ENCODE data around the gene GMPS.
A peak's percentile ranks its signal among the peaks of the same experiment; 100 is the strongest.
"Not testable (repeated sequence)": the region's sequence is repeated elsewhere in the genome, so short reads cannot be mapped to it uniquely, and the experiment has no call there.

Gene GMPS

DNA sequence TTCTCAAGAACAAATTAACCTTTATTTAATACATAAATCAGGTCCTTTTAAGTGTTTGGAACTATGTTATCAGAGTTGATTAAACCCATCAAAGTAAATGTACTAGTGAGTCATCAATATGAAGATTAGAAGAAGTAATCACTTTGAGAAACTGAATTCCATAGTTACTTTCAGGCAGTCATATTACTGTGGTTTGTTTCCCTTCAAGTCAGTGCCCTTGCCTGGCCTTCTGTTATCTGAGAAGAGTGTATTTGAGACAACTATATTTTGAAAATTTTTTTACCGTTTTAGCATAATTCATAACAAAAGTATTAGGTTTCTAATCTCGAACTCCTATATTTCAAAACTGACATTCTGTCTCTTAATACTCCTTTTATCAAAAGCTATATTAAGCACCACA, 73.6 kb downstream of the GMPS start:
- DNase-seq = no peak

DNA sequence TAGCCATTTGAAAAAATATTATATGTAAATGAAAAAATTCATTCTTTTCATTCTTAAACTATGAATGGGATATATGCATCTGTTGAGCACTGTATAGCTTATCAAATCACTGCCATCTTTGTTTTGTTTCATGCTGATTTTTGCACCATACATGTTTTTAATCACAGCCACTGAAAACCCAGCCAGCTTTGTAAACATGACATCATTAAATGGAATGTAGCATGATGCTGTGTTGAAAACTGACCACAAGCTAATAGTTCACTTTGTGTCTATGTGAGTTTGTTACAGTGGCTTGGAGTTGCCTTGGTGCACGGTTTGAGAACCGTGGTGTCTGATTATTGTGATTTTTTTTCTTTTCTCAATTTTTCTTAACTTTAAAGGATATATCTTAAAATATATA, 75.7 kb downstream of the GMPS start:
- DNase-seq = no peak

DNA sequence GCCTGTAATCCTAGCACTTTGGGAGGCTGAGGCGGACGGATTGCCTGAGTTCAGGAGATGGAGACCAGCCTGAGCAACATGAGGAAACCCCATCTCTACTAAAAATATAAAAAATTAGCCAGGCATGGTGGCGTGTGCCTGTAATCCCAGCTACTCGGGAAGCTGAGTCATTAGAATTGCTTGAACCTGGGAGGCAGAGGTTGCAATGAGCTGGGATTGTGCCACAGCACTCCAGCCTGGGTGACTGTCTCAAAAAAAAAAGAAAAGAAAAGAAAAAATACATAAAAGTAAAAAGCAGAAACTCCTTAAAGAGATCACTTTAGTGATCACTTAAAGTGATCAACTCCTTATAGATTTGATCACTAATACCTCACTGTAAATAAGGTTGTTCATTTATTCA, 78.0 kb downstream of the GMPS start:
- DNase-seq = no peak

DNA sequence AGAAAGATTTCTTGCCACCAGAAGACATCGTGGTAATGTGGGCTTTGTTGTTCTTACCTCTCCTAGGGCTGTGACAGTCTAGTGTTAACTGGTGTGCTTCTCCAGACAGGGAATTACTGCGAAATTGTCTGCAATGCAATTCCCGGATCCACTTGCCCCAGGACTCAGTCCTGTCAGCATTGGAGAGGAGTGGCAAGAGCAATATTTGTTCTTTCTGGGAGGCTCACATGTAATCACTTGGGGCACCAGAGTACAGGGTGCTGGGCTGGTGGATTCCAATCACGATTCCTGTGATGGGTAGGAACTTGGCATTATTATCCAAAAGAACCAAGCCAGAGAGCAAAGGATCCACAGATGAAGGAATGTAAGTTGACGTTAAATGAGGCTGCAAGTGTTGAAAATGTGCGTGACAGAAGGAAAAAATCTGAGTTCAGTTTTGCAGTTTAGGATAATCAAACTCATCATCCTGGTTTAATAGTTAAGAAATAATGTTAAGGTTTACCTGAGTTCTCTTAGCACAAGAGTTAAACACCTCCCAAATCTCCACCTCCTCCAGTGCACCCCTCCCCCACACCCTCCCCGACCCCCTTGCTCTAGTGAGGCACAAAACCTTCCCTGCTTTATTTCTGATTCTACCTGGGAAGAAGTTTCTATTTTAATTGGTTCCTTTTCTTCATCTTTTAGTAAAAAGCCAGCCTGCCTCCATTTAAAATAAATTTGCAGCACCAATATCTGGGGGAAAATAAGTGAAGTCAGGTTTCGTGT, 79.2 kb downstream of the GMPS start:
- DNase-seq = no peak

- no peak for DNase-seq
Measured at GRCh38 chr3:155956508-155957411, 86.3 kb downstream of the GMPS start.

- DNase-seq = no peak
Measured at GRCh38 chr3:155957412-155957880, 87.0 kb downstream of the GMPS start.

DNA sequence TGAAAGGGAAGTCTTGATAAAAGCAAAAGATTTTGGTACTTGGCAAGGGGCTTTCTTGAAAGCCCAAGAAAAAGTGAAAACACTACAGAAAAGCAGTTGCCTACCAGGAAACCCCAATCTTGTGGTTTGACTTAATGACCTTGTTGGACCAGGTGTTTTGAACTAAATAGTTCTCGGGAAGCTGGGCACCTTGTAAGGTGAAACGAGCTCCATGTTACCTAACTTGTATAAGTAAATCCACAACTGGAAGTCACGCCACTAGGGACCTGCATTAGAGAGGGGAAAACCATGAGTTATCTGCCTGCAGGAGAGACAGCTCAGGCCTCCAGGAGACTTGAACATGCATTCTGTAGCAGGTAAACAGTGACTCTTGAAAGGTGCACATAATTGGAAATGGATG, 88.2 kb downstream of the GMPS start:
- DNase-seq = no peak

- peak; percentile 24 for DNase-seq
Measured at GRCh38 chr3:155960060-155960459, 89.6 kb downstream of the GMPS start.

GRCh38 chr3:155961044-155961443, 90.6 kb downstream of the GMPS start:
- DNase-seq = not testable (repeated sequence)

DNA sequence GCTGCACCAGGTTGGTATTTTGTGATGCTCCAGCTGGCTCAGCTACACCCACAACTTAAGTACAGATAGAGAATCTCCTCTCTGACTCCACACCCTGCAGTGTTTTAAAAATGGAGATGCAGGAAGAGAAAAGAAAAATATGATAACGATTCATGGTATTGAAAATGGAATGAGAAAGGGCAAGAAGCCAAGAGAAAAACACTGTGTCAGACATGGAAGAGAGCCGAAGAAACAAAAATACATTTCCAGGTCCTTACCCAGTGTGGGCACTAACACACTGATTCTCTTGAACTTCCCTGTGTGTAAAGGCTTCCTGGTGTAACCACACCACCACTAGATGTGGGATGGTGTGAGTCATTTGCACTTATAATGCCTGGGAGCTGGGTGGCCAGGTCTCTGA, 93.1 kb downstream of the GMPS start:
- DNase-seq = no peak

- no peak for DNase-seq
Measured at GRCh38 chr3:155970398-155970797, 99.9 kb downstream of the GMPS start.

DNA sequence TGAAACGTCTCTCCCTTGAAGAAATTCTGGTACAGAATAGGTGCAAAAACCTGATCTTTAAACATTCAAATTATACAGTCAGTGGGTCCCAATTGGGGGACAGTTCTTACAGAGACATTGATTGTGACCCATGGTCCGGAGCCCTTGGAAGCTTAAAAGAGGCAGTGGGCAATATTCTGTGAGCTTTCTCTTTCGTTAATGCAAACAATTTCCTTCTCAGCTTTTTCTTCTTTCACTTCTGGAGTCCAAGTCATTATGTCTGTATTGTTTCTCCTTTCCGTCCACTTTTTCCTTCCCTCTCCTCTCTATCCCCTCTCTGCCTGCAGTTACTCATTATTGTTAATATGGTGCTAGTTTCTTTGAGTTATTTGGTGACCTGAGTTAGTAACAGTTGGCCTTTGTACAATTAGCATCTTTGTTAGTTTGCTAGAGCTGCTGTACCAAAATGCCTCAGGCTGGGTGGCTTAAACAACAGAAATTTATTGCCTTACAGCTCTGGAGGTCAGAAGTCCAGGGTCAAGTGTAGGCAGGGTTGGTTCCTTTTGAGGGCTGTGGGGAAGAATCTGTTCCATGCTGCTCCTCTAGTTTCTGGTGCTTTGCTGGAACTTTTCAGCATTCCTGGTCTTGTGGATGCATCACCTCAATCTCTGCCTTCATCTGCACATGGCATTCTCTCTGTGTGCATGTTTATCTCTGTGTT, 102.6 kb downstream of the GMPS start:
- no peak for DNase-seq

GRCh38 chr3:155978324-155978723, 107.9 kb downstream of the GMPS start:
- DNase-seq = no peak

DNA sequence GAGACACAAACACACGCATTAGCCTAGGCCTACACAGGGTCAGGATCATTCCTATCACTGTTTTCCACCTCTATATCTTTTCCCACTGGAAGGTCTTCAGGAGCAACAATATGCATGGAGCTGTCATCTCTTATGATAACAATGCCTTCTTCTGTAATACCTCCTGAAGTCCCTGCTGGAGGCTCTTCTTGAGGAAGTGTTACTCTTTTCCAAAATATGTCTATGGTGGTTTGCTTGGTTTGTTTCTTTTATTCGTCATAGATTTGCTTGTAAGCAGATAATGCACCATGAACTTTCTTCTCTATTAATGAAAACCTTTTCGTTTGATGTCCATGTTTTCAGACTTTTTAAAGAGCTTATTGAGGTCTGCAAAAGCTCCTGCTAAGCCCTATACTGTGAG, 109.3 kb downstream of the GMPS start:
- no peak for DNase-seq

- no peak for DNase-seq
Measured at GRCh38 chr3:155981669-155982068, 111.2 kb downstream of the GMPS start.

GRCh38 chr3:155983834-155984474, 113.5 kb downstream of the GMPS start:
- DNase-seq = no peak

DNA sequence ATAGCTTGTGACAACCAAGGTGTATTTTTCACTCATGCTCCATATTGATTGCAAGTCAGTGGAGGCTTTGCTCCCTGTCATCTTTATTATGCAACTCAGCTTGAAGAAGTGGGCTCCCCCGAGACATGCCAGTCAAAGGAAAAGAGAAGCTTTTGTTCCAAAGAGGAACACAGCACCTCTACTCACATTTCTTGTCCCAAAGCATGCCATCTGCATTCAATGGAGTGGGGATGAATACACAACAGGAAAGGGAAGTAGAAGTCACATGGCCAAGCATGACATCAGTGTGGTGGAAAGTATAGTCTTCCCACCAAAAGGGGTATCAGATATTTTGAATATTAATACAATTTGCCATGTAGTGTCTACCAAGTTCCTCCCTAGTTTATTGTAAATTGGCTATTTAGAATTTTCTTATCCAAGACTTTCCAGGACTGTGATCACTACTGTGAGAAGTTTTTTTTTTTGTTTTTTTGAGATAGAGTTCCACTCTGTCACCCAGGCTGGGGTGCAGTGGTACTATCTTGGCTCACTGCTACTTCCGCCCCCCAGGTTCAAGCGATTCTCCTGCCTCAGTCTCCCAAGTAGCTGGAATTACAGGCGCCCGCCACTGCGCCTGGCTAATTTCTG, 114.5 kb downstream of the GMPS start:
- DNase-seq = no peak

- no peak for DNase-seq
Measured at GRCh38 chr3:155989536-155989935, 119.1 kb downstream of the GMPS start.

GRCh38 chr3:155991212-155991611, 120.8 kb downstream of the GMPS start:
- DNase-seq = peak; percentile 83

DNA sequence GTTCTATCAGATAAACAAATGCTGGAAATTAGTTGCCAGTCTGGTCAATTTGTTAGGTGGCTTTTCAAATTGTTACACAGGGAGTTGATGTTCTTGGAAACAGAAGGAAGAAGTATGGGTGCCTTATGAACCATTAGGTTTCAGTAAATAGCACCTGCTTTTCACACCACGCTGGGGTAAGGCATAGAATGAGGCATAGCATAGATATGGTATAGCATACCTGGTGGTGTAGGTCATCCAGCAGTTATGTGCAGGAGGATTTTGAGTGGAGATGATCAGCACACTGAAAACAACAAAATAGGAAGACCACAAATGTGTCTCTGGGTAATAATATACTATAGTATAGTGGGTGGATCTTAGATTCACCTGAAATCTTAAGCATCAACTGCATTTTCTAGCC, 121.4 kb downstream of the GMPS start:
- no peak for DNase-seq

Data from femur (tissue), 1 donor.